GM23338 (cell line): ENCODE data around the gene SCLT1. TPM values are rescaled to one million over a fixed set of nuclear protein-coding genes. Genes with fewer than 3 reads are reported as not detected.

Experiments
- ATAC-seq: fragments of 200-7000 bp; cut with Tn5 transposase; 3 replicates; pipeline ENCODE4 v1.9.1; 2020
- DNase-seq: peaks from one replicate; pipeline ENCODE4 v3.0.0-alpha.2; 2015; ENCODE audit warnings: low spot score
- H2AFZ ChIP-seq: fragments of 200-600 bp; sonication (generic); 2 replicates; pipeline ENCODE4 v1.8.0; 2016; ENCODE audit warnings: antibody characterized with exemption, mild to moderate bottlenecking, moderate library complexity
- H3F3A ChIP-seq: fragments of 200-600 bp; sonication (generic); replicated peaks from 2 replicates; pipeline ENCODE4 v1.8.0; 2017; ENCODE audit warnings: antibody characterized with exemption, mixed run types, low read depth
- H3K27ac ChIP-seq: fragments of 200-600 bp; sonication (generic); 2 replicates; pipeline ENCODE4 v1.6.1; 2016; ENCODE audit warnings: low read depth
- H3K27me3 ChIP-seq: fragments of 200-600 bp; sonication (generic); 2 replicates; pipeline ENCODE4 v1.8.0; 2016; ENCODE audit warnings: mild to moderate bottlenecking, mixed run types, moderate library complexity; ENCODE audit not compliant: insufficient read depth
- H3K36me3 ChIP-seq: fragments of 200-600 bp; sonication (generic); 2 replicates; pipeline ENCODE4 v1.8.0; 2016; ENCODE audit warnings: mild to moderate bottlenecking; ENCODE audit not compliant: insufficient read depth
- H3K4me1 ChIP-seq: fragments of 200-600 bp; sonication (generic); 2 replicates; pipeline ENCODE4 v1.8.0; 2016; ENCODE audit warnings: mild to moderate bottlenecking, moderate library complexity; ENCODE audit not compliant: insufficient read depth
- H3K4me2 ChIP-seq: fragments of 200-600 bp; sonication (generic); 2 replicates; pipeline ENCODE4 v1.7.1; 2017; ENCODE audit warnings: mixed run types
- H3K4me3 ChIP-seq: fragments of 200-600 bp; sonication (generic); 2 replicates; pipeline ENCODE4 v1.6.1; 2016; ENCODE audit warnings: mixed run types
- H3K79me2 ChIP-seq: fragments of 200-600 bp; sonication (generic); replicated peaks from 2 replicates; pipeline ENCODE4 v1.8.0; 2017; ENCODE audit warnings: mild to moderate bottlenecking; ENCODE audit not compliant: insufficient read depth
- H3K9me2 ChIP-seq: fragments of 200-600 bp; sonication (generic); 2 replicates; pipeline ENCODE4 v1.8.0; 2017; ENCODE audit not compliant: insufficient read depth
- H4K20me1 ChIP-seq: fragments of 200-600 bp; sonication (generic); replicated peaks from 2 replicates; pipeline ENCODE4 v1.8.0; 2017; ENCODE audit warnings: mild to moderate bottlenecking; ENCODE audit not compliant: insufficient read depth
- H3K27ac Mint-ChIP-seq: 2 replicates; pipeline ENCODE4 v1.8.0; 2020; ENCODE audit warnings: inconsistent platforms, mild to moderate bottlenecking, moderate library complexity, mixed read lengths
- H3K27me3 Mint-ChIP-seq: 3 replicates; pipeline ENCODE4 v1.8.0; 2022; ENCODE audit warnings: low read depth, mild to moderate bottlenecking, moderate library complexity, mixed read lengths, inconsistent platforms; ENCODE audit not compliant: insufficient read depth, poor library complexity
- H3K36me3 Mint-ChIP-seq: 3 replicates; pipeline ENCODE4 v1.8.0; 2021; ENCODE audit warnings: low read depth, mild to moderate bottlenecking, inconsistent platforms, moderate library complexity, mixed read lengths
- H3K4me1 Mint-ChIP-seq: 3 replicates; pipeline ENCODE4 v1.8.0; 2020; ENCODE audit warnings: mild to moderate bottlenecking, inconsistent platforms, mixed read lengths
- H3K4me3 Mint-ChIP-seq: 3 replicates; pipeline ENCODE4 v1.8.0; 2021; ENCODE audit warnings: moderate library complexity, mild to moderate bottlenecking, inconsistent platforms, mixed read lengths
- H3K9me3 Mint-ChIP-seq: 3 replicates; pipeline ENCODE4 v1.8.0; 2020; ENCODE audit warnings: moderate library complexity, mild to moderate bottlenecking, inconsistent platforms, mixed read lengths
- CREB1 ChIP-seq: fragments of 250-450 bp; sonication (Bioruptor Pico); IDR thresholded peaks from 2 replicates; pipeline ENCODE4 v1.5.0; 2020; ENCODE audit warnings: low read depth, mild to moderate bottlenecking, moderate library complexity
- CTCF ChIP-seq, 2 experiments: fragments of 200-600 bp in 1 of 2; sonication (generic) in 1 of 2; conservative IDR thresholded peaks; 2 replicates each; pipeline versions ENCODE4 v1.5.1 to v1.6.1; 2016 to 2017; ENCODE audit warnings: antibody characterized with exemption in 2 of 2, low read depth in 2 of 2, mild to moderate bottlenecking in 2 of 2, moderate library complexity in 1 of 2
- ETS1 ChIP-seq: IDR thresholded peaks from 2 replicates; pipeline ENCODE4 v1.6.1; 2016; ENCODE audit warnings: antibody characterized with exemption
- EZH2 ChIP-seq: fragments of 200-600 bp; sonication (generic); IDR thresholded peaks from one replicate; pipeline ENCODE4 v1.8.0; 2017; ENCODE audit warnings: antibody characterized with exemption, mild to moderate bottlenecking, low read depth; ENCODE audit not compliant: unreplicated experiment
- JUNB ChIP-seq: IDR thresholded peaks from one replicate; pipeline ENCODE4 v1.6.1; 2016; ENCODE audit warnings: antibody characterized with exemption; ENCODE audit not compliant: unreplicated experiment
- NANOG ChIP-seq: IDR thresholded peaks from 2 replicates; pipeline ENCODE4 v1.6.1; 2016; ENCODE audit warnings: antibody characterized with exemption, borderline replicate concordance
- POLR2AphosphoS5 ChIP-seq: IDR thresholded peaks from 2 replicates; pipeline ENCODE4 v1.6.1; 2016; ENCODE audit warnings: antibody characterized with exemption, low read depth
- REST ChIP-seq: IDR thresholded peaks from one replicate; pipeline ENCODE4 v1.6.1; 2018; ENCODE audit warnings: antibody characterized with exemption; ENCODE audit not compliant: unreplicated experiment
- STAT1 ChIP-seq: IDR thresholded peaks from one replicate; pipeline ENCODE4 v1.6.1; 2016; ENCODE audit warnings: antibody characterized with exemption; ENCODE audit not compliant: unreplicated experiment
- ZNF114 ChIP-seq: fragments of 250-450 bp; sonication (Bioruptor Pico); IDR thresholded peaks from 2 replicates; pipeline ENCODE4 v1.5.0; 2020; ENCODE audit warnings: mild to moderate bottlenecking, moderate library complexity
- ZNF331 ChIP-seq: fragments of 250-450 bp; sonication (Bioruptor Pico); IDR thresholded peaks from 2 replicates; pipeline ENCODE4 v1.5.0; 2020; ENCODE audit warnings: low read depth, mild to moderate bottlenecking, moderate library complexity
- polyA plus RNA-seq: library from polyadenylated mRNA; unstranded; fragments of >200 nt; fragmentation: Nextera tagmentation; extraction: Ambion mirVana; gene quantifications from 2 replicates; pipeline ENCODE4 v1.2.1, GENCODE V29; 2016
- total RNA-seq: library from RNA; depleted of rRNA; stranded (reverse); fragments of >200 nt; shearing (Covaris generic); gene quantifications from 2 replicates; pipeline ENCODE4 v1.2.3, GENCODE V29; 2014

SCLT1 gene
- total and polyA plus RNA-seq, 2 experiments from 2014 or later = 18.5 to 18.9 TPM

GRCh38 chr4:128906581-128906980 is 186.8 kb downstream of the SCLT1 start:
- TF ChIP-seq NANOG (no peak), ZNF331 (CRISPR knock-in tag) (no peak), POLR2AphosphoS5 (no peak), REST (no peak), ZNF114 (CRISPR knock-in tag) (no peak), CTCF (conservative IDR thresholded peaks at IDR 0.05; ENCODE audit: low read depth in 2 of 2) (no peak), JUNB (no peak), ETS1 (no peak), CREB1 (no peak), STAT1 (no peak)
- no peak overlapping the region for H3K4me2 ChIP-seq
- no peak overlapping the region for H3K4me3 ChIP-seq
- no peak overlapping the region for H2AFZ ChIP-seq
- no peaks in the 10 kb centered on the region for H3K27me3 Mint-ChIP-seq
- no peak overlapping the region for H3K27ac Mint-ChIP-seq
- no peak overlapping the region for H3K4me3 Mint-ChIP-seq
- H3K9me2 ChIP-seq = no peaks in the 10 kb centered on the region
- ATAC-seq (no peak), DNase-seq (no peak)
- H3K36me3 ChIP-seq = peaks cover 3% of the 10 kb centered on the region; the same call in 1 of the 2 replicates
- no peaks in the 10 kb centered on the region for H3K9me3 Mint-ChIP-seq
- H3K4me1 ChIP-seq = no peaks in the 10 kb centered on the region
- H3K4me1 Mint-ChIP-seq = no peaks in the 10 kb centered on the region; the same call in 2 of the 3 replicates
- H3K27me3 ChIP-seq = no peaks in the 10 kb centered on the region
- H4K20me1 ChIP-seq = no peaks in the 10 kb centered on the region
- H3K36me3 Mint-ChIP-seq = no peaks in the 10 kb centered on the region
- H3F3A ChIP-seq = no peaks in the 10 kb centered on the region
- no peak overlapping the region for H3K27ac ChIP-seq
- H3K79me2 ChIP-seq = no peaks in the 10 kb centered on the region

- Mint-ChIP-seq H3K9me3 (no peaks in the 10 kb centered on the region), H3K27ac (no peak overlapping the region), H3K36me3 (no peaks in the 10 kb centered on the region), H3K4me1 (no peaks in the 10 kb centered on the region; the same call in 2 of the 3 replicates), H3K4me3 (no peak overlapping the region), H3K27me3 (no peaks in the 10 kb centered on the region)
- H3K27ac ChIP-seq = no peak overlapping the region
- H3K27me3 ChIP-seq = no peaks in the 10 kb centered on the region
- no peaks in the 10 kb centered on the region for H3K4me1 ChIP-seq
- no peak for ATAC-seq
- H3K4me2 ChIP-seq = no peak overlapping the region
- no peak overlapping the region for H3K4me3 ChIP-seq
- H3K79me2 ChIP-seq = no peaks in the 10 kb centered on the region
- H4K20me1 ChIP-seq = no peaks in the 10 kb centered on the region
- H3K9me2 ChIP-seq = no peaks in the 10 kb centered on the region
- no peak overlapping the region for H2AFZ ChIP-seq
- H3K36me3 ChIP-seq = peaks cover 4% of the 10 kb centered on the region; the same call in 1 of the 2 replicates
- DNase-seq = no peak
- no peaks in the 10 kb centered on the region for H3F3A ChIP-seq
- TF ChIP-seq ZNF331 (CRISPR knock-in tag) (no peak), CTCF (conservative IDR thresholded peaks at IDR 0.05; ENCODE audit: low read depth in 2 of 2) (no peak), ZNF114 (CRISPR knock-in tag) (no peak), NANOG (no peak), EZH2 (no peak), ETS1 (no peak), POLR2AphosphoS5 (no peak), STAT1 (no peak)
Measured at GRCh38 chr4:128904821-128905220, 188.5 kb downstream of the SCLT1 start.
